NCI-H69 (cell line): ENCODE data around the gene GYG2.

Experiments used
- DNase-seq: peaks from one replicate; lab custom pipeline; 2025; lab: John Stamatoyannopoulos, UW

Gene GYG2

GRCh38 chrX:2817036-2817435 is 11.7 kb upstream of the GYG2 start:
- DNase-seq: no peak

GRCh38 chrX:2819345-2820135 is 9.2 kb upstream of the GYG2 start:
- no peak for DNase-seq

GRCh38 chrX:2820136-2820771 is 8.5 kb upstream of the GYG2 start:
- no peak for DNase-seq

GRCh38 chrX:2823795-2824386 is 4.8 kb upstream of the GYG2 start:
- DNase-seq: no peak

GRCh38 chrX:2824886-2825285 is 3.8 kb upstream of the GYG2 start:
- no peak for DNase-seq

- no peak for DNase-seq
Measured at GRCh38 chrX:2828959-2829411, 255 bp downstream of the GYG2 start.

GRCh38 chrX:2829469-2830246 is 928 bp downstream of the GYG2 start:
- DNase-seq: no peak

- no peak for DNase-seq
Measured at GRCh38 chrX:2831471-2832228, 2.9 kb downstream of the GYG2 start.

GRCh38 chrX:2837961-2838360 is 9.2 kb downstream of the GYG2 start:
- no peak for DNase-seq

GRCh38 chrX:2840961-2841360 is 12.2 kb downstream of the GYG2 start:
- DNase-seq: no peak

- no peak for DNase-seq
Measured at GRCh38 chrX:2841537-2841936, 12.8 kb downstream of the GYG2 start.

GRCh38 chrX:2846992-2847391 is 18.3 kb downstream of the GYG2 start:
- no peak for DNase-seq

- DNase-seq: no peak
Measured at GRCh38 chrX:2848871-2849301, 20.2 kb downstream of the GYG2 start.

- no peak for DNase-seq
Measured at GRCh38 chrX:2854918-2855317, 26.2 kb downstream of the GYG2 start.

- no peak for DNase-seq
Measured at GRCh38 chrX:2855761-2856160, 27.0 kb downstream of the GYG2 start.

GRCh38 chrX:2857566-2857965 is 28.8 kb downstream of the GYG2 start:
- DNase-seq: no peak

GRCh38 chrX:2859197-2859797 is 30.6 kb downstream of the GYG2 start:
- DNase-seq: no peak

GRCh38 chrX:2862404-2862803 is 33.7 kb downstream of the GYG2 start:
- DNase-seq: no peak

- DNase-seq: no peak
Measured at GRCh38 chrX:2863646-2864045, 34.9 kb downstream of the GYG2 start.

GRCh38 chrX:2867206-2867605 is 38.5 kb downstream of the GYG2 start:
- DNase-seq: no peak

- DNase-seq: no peak
Measured at GRCh38 chrX:2870650-2871049, 41.9 kb downstream of the GYG2 start.
